A549 (cell line): ENCODE data around the gene PSAT1. TPM values are rescaled to one million over a fixed set of nuclear protein-coding genes. Genes with fewer than 3 reads are reported as not detected.

ENCODE experiments used
- ATAC-seq, 2 experiments: fragments of 200-7000 bp in 1 of 2; fragments of >200 bp in 1 of 2; cut with Nextera tagmentation in 1 of 2; cut with Tn5 transposase in 1 of 2; 3 replicates each; pipeline versions ENCODE4 v1.8.0 to v1.9.1; 2018 to 2020; ENCODE audit warnings: mild to moderate bottlenecking in 1 of 2, moderate library complexity in 1 of 2
- CTCF ChIA-PET: fragments of 300-600 bp; sonication (Branson Sonifier 250); formaldehyde crosslinking; extraction: SDS; loops from one replicate; lab custom pipeline; 2021; ENCODE audit warnings: antibody characterized with exemption, inconsistent platforms; lab: Yijun Ruan, JAX
- POLR2A ChIA-PET: fragments of 350-600 bp; formaldehyde crosslinking; extraction: SDS; loops from one replicate; lab custom pipeline; 2021; ENCODE audit warnings: antibody characterized with exemption, inconsistent platforms; lab: Yijun Ruan, JAX
- DNase-seq, 2 experiments: peaks; one replicate each; pipeline versions ENCODE4 v3.0.0 to v3.0.0-alpha.2; 2011 to 2016; ENCODE audit warnings: low read depth in 1 of 2, low spot score in 1 of 2
- FAIRE-seq: peaks from 2 replicates; lab custom pipeline; 2011; peaks lifted over from hg19 to GRCh38; lab: Jason Lieb, UNC
- H3K27ac ChIP-seq, 2 experiments: fragments of >200 bp; sonication (Bioruptor Twin); formaldehyde crosslinking; 3 replicates each; pipeline ENCODE4 v1.5.1; 2016 to 2017
- H3K4me1 ChIP-seq: fragments of >200 bp; sonication (Bioruptor Twin); formaldehyde crosslinking; 3 replicates; pipeline ENCODE4 v1.6.1; 2016
- H3K4me2 ChIP-seq: fragments of >200 bp; sonication (Bioruptor Twin); formaldehyde crosslinking; 3 replicates; pipeline ENCODE4 v1.6.1; 2016
- H3K4me3 ChIP-seq: fragments of >200 bp; sonication (Bioruptor Twin); formaldehyde crosslinking; 3 replicates; pipeline ENCODE4 v1.5.1; 2016
- H3K9me3 ChIP-seq: fragments of >200 bp; sonication (Bioruptor Twin); formaldehyde crosslinking; 3 replicates; pipeline ENCODE4 v1.6.1; 2016
- ATOH8 ChIP-seq: fragments of 250-450 bp; sonication (Bioruptor Pico); IDR thresholded peaks from 2 replicates; pipeline ENCODE4 v1.5.0; 2020; ENCODE audit warnings: low read depth, mild to moderate bottlenecking, moderate library complexity
- CBX2 ChIP-seq: fragments of 200-600 bp; sonication (generic); IDR thresholded peaks from 2 replicates; pipeline ENCODE4 v1.6.1; 2016; ENCODE audit warnings: low read depth, mild to moderate bottlenecking, borderline replicate concordance
- CBX8 ChIP-seq: fragments of 200-600 bp; sonication (generic); IDR thresholded peaks from 2 replicates; pipeline ENCODE4 v1.6.1; 2016
- CEBPB ChIP-seq, 2 experiments: fragments of >200 bp in 1 of 2; sonication (Bioruptor Twin) in 1 of 2; formaldehyde crosslinking in 1 of 2; IDR thresholded peaks; 2 replicates each; pipeline ENCODE4 v1.6.1; 2012 to 2016
- CHD4 ChIP-seq: fragments of 200-600 bp; sonication (generic); IDR thresholded peaks from 2 replicates; pipeline ENCODE4 v1.6.1; 2016; ENCODE audit warnings: antibody characterized with exemption, mild to moderate bottlenecking, borderline replicate concordance
- CTCF ChIP-seq: fragments of >200 bp; sonication (Bioruptor Twin); formaldehyde crosslinking; IDR thresholded peaks from 3 replicates; pipeline ENCODE4 v1.5.1; 2016
- EHMT2 ChIP-seq: fragments of 200-600 bp; sonication (generic); IDR thresholded peaks from 2 replicates; pipeline ENCODE4 v1.6.1; 2016; ENCODE audit warnings: antibody characterized with exemption, low read depth, mild to moderate bottlenecking, moderate library complexity
- EP300 ChIP-seq, 2 experiments: fragments of >200 bp; sonication (Bioruptor Twin); formaldehyde crosslinking; IDR thresholded peaks; 2 replicates in 1 of 2; 3 replicates in 1 of 2; pipeline ENCODE4 v1.6.1; 2016 to 2017
- FOXS1 ChIP-seq: fragments of 250-450 bp; sonication (Bioruptor Pico); IDR thresholded peaks from 2 replicates; pipeline ENCODE4 v1.5.0; 2020; ENCODE audit warnings: mild to moderate bottlenecking, moderate library complexity
- HDAC2 ChIP-seq: fragments of 200-600 bp; sonication (generic); IDR thresholded peaks from 2 replicates; pipeline ENCODE4 v1.6.1; 2016
- HEYL ChIP-seq: fragments of 250-450 bp; sonication (Bioruptor Pico); IDR thresholded peaks from 2 replicates; pipeline ENCODE4 v1.8.0; 2021; ENCODE audit warnings: mild to moderate bottlenecking, moderate library complexity
- HOXA7 ChIP-seq: fragments of 250-450 bp; sonication (Bioruptor Pico); IDR thresholded peaks from 2 replicates; pipeline ENCODE4 v1.5.0; 2020; ENCODE audit warnings: mild to moderate bottlenecking, moderate library complexity
- JUNB ChIP-seq: fragments of >200 bp; sonication (Bioruptor Twin); formaldehyde crosslinking; IDR thresholded peaks from 2 replicates; pipeline ENCODE4 v1.6.1; 2016
- NFE2L2 ChIP-seq: fragments of 150-350 bp; conservative IDR thresholded peaks from 2 replicates; pipeline ENCODE4 v1.6.1; 2014; ENCODE audit warnings: low read length
- RAD21 ChIP-seq, 2 experiments: fragments of >200 bp in 1 of 2; sonication (Bioruptor Twin) in 1 of 2; formaldehyde crosslinking in 1 of 2; IDR thresholded peaks in 1 of 2; conservative IDR thresholded peaks in 1 of 2; 2 replicates in 1 of 2; 3 replicates in 1 of 2; pipeline ENCODE4 v1.6.1; 2012 to 2018; ENCODE audit warnings: inconsistent platforms in 1 of 2
- RARB ChIP-seq: fragments of 250-450 bp; sonication (Bioruptor Pico); IDR thresholded peaks from 2 replicates; pipeline ENCODE4 v1.8.0; 2021; ENCODE audit warnings: mild to moderate bottlenecking, moderate library complexity
- RCOR1 ChIP-seq: fragments of 150-350 bp; IDR thresholded peaks from 2 replicates; pipeline ENCODE4 v1.6.1; 2014; ENCODE audit warnings: antibody characterized with exemption, low read length, low read depth
- REST ChIP-seq: fragments of 200-600 bp; sonication (generic); IDR thresholded peaks from 2 replicates; pipeline ENCODE4 v1.6.1; 2016; ENCODE audit warnings: antibody characterized with exemption, mild to moderate bottlenecking, moderate library complexity
- RFX5 ChIP-seq: fragments of 450-650 bp; IDR thresholded peaks from 2 replicates; pipeline ENCODE4 v1.7.1; 2014; ENCODE audit warnings: antibody characterized with exemption, mild to moderate bottlenecking, moderate library complexity
- RNF2 ChIP-seq: fragments of 200-600 bp; sonication (generic); IDR thresholded peaks from 2 replicates; pipeline ENCODE4 v1.6.1; 2016; ENCODE audit warnings: low read depth, mild to moderate bottlenecking, antibody characterized with exemption, moderate library complexity, borderline replicate concordance
- WGBS: methylation state at CpG from one replicate; pipeline ENCODE4 v1.1.6; 2017; ENCODE audit errors: missing lambda C conversion rate; 5-methylcytosine and 5-hydroxymethylcytosine counted together
- polyA plus RNA-seq, 4 experiments: library from polyadenylated mRNA; depleted of rRNA in 3 of 4; stranded (reverse); fragments of >200 nt; fragmentation: RNase III in 1 of 4; extraction: RNeasy Plus Mini Kit Qiagen cat#74134 plus additional on column Dnase treatment in 1 of 4; gene quantifications; 2 replicates in 3 of 4; 3 replicates in 1 of 4; pipeline ENCODE4 v1.2.3, GENCODE V29; 2011 to 2017

Gene PSAT1
- polyA plus RNA-seq, 2 of the 4 experiments (the other 2 are of a cell fraction), result 200 to 529 TPM

DNA sequence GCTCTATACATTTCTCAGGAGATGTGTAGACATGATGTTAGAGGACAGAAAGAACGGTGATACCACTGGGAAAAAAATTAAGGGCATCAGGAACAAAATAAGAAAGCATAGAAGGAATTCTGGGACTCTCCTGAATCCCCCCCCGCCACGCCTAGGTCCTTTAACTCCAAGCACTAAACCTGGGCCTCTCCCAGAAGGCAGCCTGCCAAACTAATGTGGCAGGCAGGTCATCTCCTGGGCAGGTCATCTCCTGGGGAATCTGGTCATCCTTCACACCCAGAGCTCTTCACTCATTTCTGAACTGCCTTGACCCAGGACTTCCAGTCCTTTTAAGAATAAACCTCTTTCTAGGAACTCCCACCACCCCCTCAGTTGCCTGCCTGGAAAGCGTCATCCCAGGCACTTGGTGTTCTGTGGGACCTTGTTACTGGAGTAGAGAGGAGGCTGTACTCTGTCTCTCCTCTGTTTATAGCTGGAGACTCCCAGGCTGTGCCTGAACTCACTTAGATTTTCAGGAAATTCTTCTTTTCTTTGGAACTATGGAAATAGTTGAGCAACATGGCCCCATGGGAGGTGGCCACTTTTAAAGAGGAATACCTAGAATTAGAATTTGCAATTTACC lies 24.1 kb downstream of the PSAT1 start:
- no peak for FAIRE-seq
- no peak for ATAC-seq
- Histone ChIP-seq H3K4me2 (no peak overlapping the region), H3K27ac (no peak overlapping the region), H3K9me3 (no peaks in the 10 kb centered on the region), H3K4me3 (no peak overlapping the region), H3K4me1 (no peaks in the 10 kb centered on the region)
- no peak for DNase-seq
- CTCF ChIA-PET, result no interaction called here
- 93% methylated on average over 4 of the region's 4 CpGs for WGBS
- POLR2A ChIA-PET, result interaction anchor here (1.2 kb wide), 1 partner anchor 11 kb away, joined by 3 read pairs; no protein-coding TSS in a partner anchor
- no peak for TF ChIP-seq CTCF
- TF ChIP-seq HEYL (CRISPR knock-in tag), result no peak

DNA sequence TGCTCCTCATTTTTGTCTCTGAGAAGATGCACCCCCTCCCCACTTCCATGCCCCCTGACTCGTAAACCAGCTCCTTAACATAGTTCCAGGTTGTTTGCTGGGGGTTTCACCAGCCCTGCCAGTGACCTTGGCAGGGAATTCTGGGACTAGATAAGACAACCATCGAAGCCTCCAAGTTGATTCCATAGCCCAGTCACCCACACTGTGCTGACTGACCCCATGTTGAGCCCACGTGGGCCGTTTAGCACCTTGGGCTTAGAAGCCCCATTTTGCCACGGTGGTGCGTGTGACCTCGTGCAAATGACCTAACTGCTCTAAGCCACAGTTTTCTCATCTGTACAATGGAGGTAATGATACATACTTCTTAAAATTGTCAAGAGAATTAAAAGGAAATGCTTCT lies 24.6 kb downstream of the PSAT1 start:
- no peak for TF ChIP-seq RARB (CRISPR knock-in tag)
- no peak for TF ChIP-seq RFX5
- TF ChIP-seq RNF2, result no peak
- no peak for TF ChIP-seq HDAC2
- no peak for TF ChIP-seq FOXS1 (CRISPR knock-in tag)
- no peak for TF ChIP-seq CBX2
- no peak for TF ChIP-seq JUNB
- TF ChIP-seq CBX8, result no peak
- TF ChIP-seq ATOH8 (CRISPR knock-in tag), result no peak
- no peak for TF ChIP-seq RCOR1
- TF ChIP-seq NFE2L2, result no peak
- no peak for TF ChIP-seq RAD21 (conservative IDR thresholded peaks at IDR 0.05 in 1 of 2, IDR thresholded peaks at IDR 0.05 in 1 of 2)
- no peak for TF ChIP-seq CEBPB (IDR thresholded peaks at IDR 0.05)
- no peak for TF ChIP-seq REST
- no peak for TF ChIP-seq CHD4
- TF ChIP-seq EHMT2, result no peak
- TF ChIP-seq HOXA7 (CRISPR knock-in tag), result no peak
- TF ChIP-seq EP300 (IDR thresholded peaks at IDR 0.05), result no peak
- no peak overlapping the region for H3K4me2 ChIP-seq
- no peaks in the 10 kb centered on the region for H3K4me1 ChIP-seq
- FAIRE-seq (no peak), ATAC-seq (no peak), DNase-seq (no peak)
- no peak overlapping the region for H3K27ac ChIP-seq
- 87% methylated on average over 7 of the region's 7 CpGs for WGBS
- no peaks in the 10 kb centered on the region for H3K9me3 ChIP-seq
- no peak overlapping the region for H3K4me3 ChIP-seq
- ChIA-PET CTCF (no interaction called here), POLR2A (interaction anchor here (1.2 kb wide), 1 partner anchor 11 kb away, joined by 3 read pairs; no protein-coding TSS in a partner anchor)
